Subcutaneous abdominal adipose tissue (tissue), 5 donors: ENCODE measurements around the gene HS1BP3.

Source experiments
- H3K27ac ChIP-seq: one replicate; pipeline ENCODE4 v1.7.0; 2013; ENCODE audit warnings: low read depth, mild to moderate bottlenecking, inconsistent platforms, low read length, moderate library complexity
- H3K27me3 ChIP-seq, 5 donors: one replicate each; pipeline ENCODE4 v1.7.0; 2013; ENCODE audit warnings: low read length in 5 of 5, inconsistent platforms in 1 of 5; ENCODE audit not compliant: control insufficient read depth in 5 of 5, insufficient read depth in 4 of 5
- H3K36me3 ChIP-seq, 5 donors: one replicate each; pipeline ENCODE4 v1.7.0; 2013; ENCODE audit warnings: low read length in 5 of 5; ENCODE audit not compliant: control insufficient read depth in 5 of 5, insufficient read depth in 5 of 5
- H3K4me1 ChIP-seq, 5 donors: one replicate each; pipeline ENCODE4 v1.7.0; 2013; ENCODE audit warnings: low read length in 5 of 5, mild to moderate bottlenecking in 3 of 5, moderate library complexity in 1 of 5; ENCODE audit not compliant: control insufficient read depth in 5 of 5, insufficient read depth in 5 of 5
- H3K4me3 ChIP-seq, 5 donors: one replicate each; pipeline ENCODE4 v1.7.0; 2013; ENCODE audit warnings: low read length in 5 of 5, low read depth in 1 of 5
- H3K9ac ChIP-seq, 5 donors: one replicate each; pipeline ENCODE4 v1.7.0; 2013; ENCODE audit warnings: low read length in 5 of 5, mild to moderate bottlenecking in 4 of 5, moderate library complexity in 3 of 5
- H3K9me3 ChIP-seq, 5 donors: one replicate each; pipeline ENCODE4 v1.7.0; 2013; ENCODE audit warnings: low read length in 5 of 5; ENCODE audit not compliant: control insufficient read depth in 5 of 5
- donor health status: healthy.
- donor health status: healthy.
- donor health status: healthy.
- donor health status: healthy.
- donor health status: healthy.

HS1BP3 gene

GRCh38 chr2:20650877-20651730 lies at the start of gene HS1BP3:
Gene HS1BP3, minus strand, starts transcription at chr2:20651098. Its CDS starts 35 bp downstream, at chr2:20651063.
- Histone ChIP-seq H3K9ac (peak within 1 kb of the TSS; percentile 81 to 98 (median 92)), H3K27me3 (no peaks in the 10 kb centered on the region), H3K36me3 (peaks cover 0 to 12% (median 6%) of the 10 kb centered on the region in 5 donors), H3K4me1 (peaks cover 5 to 40% (median 34%) of the 10 kb centered on the region in 5 donors), H3K27ac (peak within 1 kb of the TSS; percentile 84), H3K9me3 (no peaks in the 10 kb centered on the region), H3K4me3 (peak within 1 kb of the TSS; percentile 81 to 89 (median 84))

GRCh38 chr2:20698916-20699613 lies 48.2 kb upstream of the HS1BP3 start:
- Histone ChIP-seq H3K36me3 (peaks cover 4 to 20% (median 11%) of the 10 kb centered on the region in 5 donors), H3K27ac (no peak overlapping the region), H3K4me1 (peaks cover 0 to 11% (median 0%) of the 10 kb centered on the region in 5 donors), H3K9me3 (no peaks in the 10 kb centered on the region), H3K4me3 (peak overlapping the region in 3 of 5 donors; percentile 15 to 45 (median 28)), H3K9ac (peak overlapping the region in 2 of 5 donors; percentile 13 to 33), H3K27me3 (no peaks in the 10 kb centered on the region)

GRCh38 chr2:20697322-20697934 lies 46.5 kb upstream of the HS1BP3 start:
- no peaks in the 10 kb centered on the region for H3K9me3 ChIP-seq

GRCh38 chr2:20696366-20696765 lies 45.5 kb upstream of the HS1BP3 start:
- H3K27me3 ChIP-seq = no peaks in the 10 kb centered on the region

More at GRCh38 chr2:20697322-20697934, 46.5 kb upstream of the HS1BP3 start:
- H3K36me3 ChIP-seq = peaks cover 4 to 29% (median 12%) of the 10 kb centered on the region in 5 donors
- H3K4me3 ChIP-seq = no peak overlapping the region
- no peak overlapping the region for H3K27ac ChIP-seq
- peaks cover 0 to 11% (median 0%) of the 10 kb centered on the region in 5 donors for H3K4me1 ChIP-seq
- H3K9ac ChIP-seq = no peak overlapping the region
- H3K27me3 ChIP-seq = no peaks in the 10 kb centered on the region

GRCh38 chr2:20693317-20693716 lies 42.4 kb upstream of the HS1BP3 start:
- H3K27ac ChIP-seq = no peak overlapping the region
- no peaks in the 10 kb centered on the region for H3K4me1 ChIP-seq
- peaks cover 11 to 34% (median 19%) of the 10 kb centered on the region in 5 donors for H3K36me3 ChIP-seq
- no peaks in the 10 kb centered on the region for H3K27me3 ChIP-seq
- no peak overlapping the region for H3K9ac ChIP-seq
- H3K9me3 ChIP-seq = no peaks in the 10 kb centered on the region
- H3K4me3 ChIP-seq = no peak overlapping the region

More at GRCh38 chr2:20696366-20696765, 45.5 kb upstream of the HS1BP3 start:
- Histone ChIP-seq H3K9me3 (no peaks in the 10 kb centered on the region), H3K36me3 (peaks cover 4 to 29% (median 12%) of the 10 kb centered on the region in 5 donors), H3K9ac (no peak overlapping the region), H3K27ac (no peak overlapping the region), H3K4me1 (peaks cover 0 to 11% (median 0%) of the 10 kb centered on the region in 5 donors), H3K4me3 (no peak overlapping the region)

- no peaks in the 10 kb centered on the region for H3K4me1 ChIP-seq
- no peak overlapping the region for H3K9ac ChIP-seq
- no peaks in the 10 kb centered on the region for H3K9me3 ChIP-seq
- H3K4me3 ChIP-seq = no peak overlapping the region
- no peak overlapping the region for H3K27ac ChIP-seq
- no peaks in the 10 kb centered on the region for H3K27me3 ChIP-seq
- peaks cover 13 to 43% (median 24%) of the 10 kb centered on the region in 5 donors for H3K36me3 ChIP-seq
Observed at GRCh38 chr2:20692081-20692480, 41.2 kb upstream of the HS1BP3 start.

- Histone ChIP-seq H3K4me1 (no peaks in the 10 kb centered on the region), H3K27me3 (no peaks in the 10 kb centered on the region), H3K9ac (no peak overlapping the region), H3K9me3 (no peaks in the 10 kb centered on the region), H3K27ac (no peak overlapping the region), H3K36me3 (peaks cover 15 to 50% (median 31%) of the 10 kb centered on the region in 5 donors), H3K4me3 (no peak overlapping the region)
Observed at GRCh38 chr2:20691076-20691734, 40.3 kb upstream of the HS1BP3 start.

GRCh38 chr2:20689428-20690264 lies 38.7 kb upstream of the HS1BP3 start:
- no peaks in the 10 kb centered on the region for H3K4me1 ChIP-seq
- H3K4me3 ChIP-seq = no peak overlapping the region
- no peak overlapping the region for H3K27ac ChIP-seq
- H3K27me3 ChIP-seq = no peaks in the 10 kb centered on the region
- peaks cover 23 to 55% (median 34%) of the 10 kb centered on the region in 5 donors for H3K36me3 ChIP-seq
- H3K9ac ChIP-seq = no peak overlapping the region
- H3K9me3 ChIP-seq = no peaks in the 10 kb centered on the region
